GM12878 (cell line): ENCODE measurements around the gene RAB3IL1. TPM values are rescaled to one million over a fixed set of nuclear protein-coding genes. Genes with fewer than 3 reads are reported as not detected.

Source experiments
- CBX5 ChIP-seq: sonication (generic); IDR thresholded peaks from 2 replicates; pipeline ENCODE4 v1.6.1; 2016; ENCODE audit warnings: low read depth, moderate library complexity, mild to moderate bottlenecking, inconsistent platforms
- CHD1 ChIP-seq: IDR thresholded peaks from 2 replicates; pipeline ENCODE4 v1.6.1; 2012; ENCODE audit warnings: low read depth, low read length, improper control_type of control experiment
- HCFC1 ChIP-seq: fragments of 150-350 bp; IDR thresholded peaks from 2 replicates; pipeline ENCODE4 v1.6.1; 2014; ENCODE audit warnings: low read length
- PBX3 ChIP-seq: IDR thresholded peaks from 2 replicates; pipeline ENCODE4 v1.6.1; 2011; ENCODE audit warnings: mild to moderate bottlenecking, low read depth, low read length, moderate library complexity; ENCODE audit not compliant: insufficient replicate concordance
- PRDM15 ChIP-seq: fragments of 450-650 bp; formaldehyde crosslinking; IDR thresholded peaks from 2 replicates; pipeline ENCODE4 v1.4.0; 2020; ENCODE audit warnings: mild to moderate bottlenecking, moderate library complexity
- RFX5 ChIP-seq: IDR thresholded peaks from 2 replicates; pipeline ENCODE4 v1.6.1; 2011; ENCODE audit warnings: low read depth, low read length, improper control_type of control experiment
- SMAD5 ChIP-seq: IDR thresholded peaks from 2 replicates; pipeline ENCODE4 v1.6.1; 2016; ENCODE audit warnings: antibody characterized with exemption, low read depth
- STAT1 ChIP-seq: fragments of 450-650 bp; conservative IDR thresholded peaks from 2 replicates; pipeline ENCODE4 v1.6.1; 2014; ENCODE audit warnings: antibody characterized with exemption, mild to moderate bottlenecking
- SUPT20H ChIP-seq: IDR thresholded peaks from 2 replicates; pipeline ENCODE4 v1.6.1; 2011; ENCODE audit warnings: low read depth, mild to moderate bottlenecking, low read length, moderate library complexity, borderline replicate concordance; ENCODE audit not compliant: control insufficient read depth
- polyA plus RNA-seq, 11 experiments: library from polyadenylated mRNA; depleted of rRNA in 4 of 11; unstranded in 6 of 11; stranded (reverse) in 5 of 11; fragments of >200 nt; fragmentation: Nextera tagmentation in 4 of 11; fragmentation: Illumina TruSeq in 1 of 11; extraction: Ambion mirVana in 4 of 11; extraction: Trizol in 1 of 11; gene quantifications; 1 replicate in 1 of 11; 2 replicates in 10 of 11; pipeline versions ENCODE4 v1.2.1 to v1.2.3, GENCODE V29; 2011 to 2016; ENCODE audit warnings: inconsistent platforms in 2 of 11, missing spikeins in 2 of 11, low read depth in 1 of 11
- total RNA-seq, 4 experiments: library from RNA; depleted of rRNA in 3 of 4; stranded (reverse); fragments of >200 nt in 3 of 4; fragmentation: Illumina TruSeq in 1 of 4; extraction: Trizol in 1 of 4; gene quantifications; 2 replicates each; pipeline versions ENCODE4 v1.2.1 to v1.2.3, GENCODE V29; 2013 to 2021
- TF ChIP-seq, protein P1 (sequence below): fragments of 450-650 bp; IDR thresholded peaks from 2 replicates; pipeline ENCODE4 v1.6.1; 2017; ENCODE audit warnings: mild to moderate bottlenecking, moderate library complexity
- TF ChIP-seq, protein P2 (sequence below): fragments of 450-650 bp; IDR thresholded peaks from 2 replicates; pipeline ENCODE4 v1.6.1; 2017; ENCODE audit warnings: antibody characterized with exemption, mild to moderate bottlenecking, moderate library complexity
- TF ChIP-seq, protein P3 (sequence below): fragments of 450-650 bp; IDR thresholded peaks from 2 replicates; pipeline ENCODE4 v1.6.1; 2018; ENCODE audit warnings: mild to moderate bottlenecking, low read depth, moderate library complexity; ENCODE audit not compliant: partially characterized antibody

The RAB3IL1 gene
- total and polyA plus RNA-seq, 10 of the 15 experiments (the other 5 are each of a cell fraction or from before 2014, with no cell fraction given), result 0.04 TPM; not detected in 9

DNA sequence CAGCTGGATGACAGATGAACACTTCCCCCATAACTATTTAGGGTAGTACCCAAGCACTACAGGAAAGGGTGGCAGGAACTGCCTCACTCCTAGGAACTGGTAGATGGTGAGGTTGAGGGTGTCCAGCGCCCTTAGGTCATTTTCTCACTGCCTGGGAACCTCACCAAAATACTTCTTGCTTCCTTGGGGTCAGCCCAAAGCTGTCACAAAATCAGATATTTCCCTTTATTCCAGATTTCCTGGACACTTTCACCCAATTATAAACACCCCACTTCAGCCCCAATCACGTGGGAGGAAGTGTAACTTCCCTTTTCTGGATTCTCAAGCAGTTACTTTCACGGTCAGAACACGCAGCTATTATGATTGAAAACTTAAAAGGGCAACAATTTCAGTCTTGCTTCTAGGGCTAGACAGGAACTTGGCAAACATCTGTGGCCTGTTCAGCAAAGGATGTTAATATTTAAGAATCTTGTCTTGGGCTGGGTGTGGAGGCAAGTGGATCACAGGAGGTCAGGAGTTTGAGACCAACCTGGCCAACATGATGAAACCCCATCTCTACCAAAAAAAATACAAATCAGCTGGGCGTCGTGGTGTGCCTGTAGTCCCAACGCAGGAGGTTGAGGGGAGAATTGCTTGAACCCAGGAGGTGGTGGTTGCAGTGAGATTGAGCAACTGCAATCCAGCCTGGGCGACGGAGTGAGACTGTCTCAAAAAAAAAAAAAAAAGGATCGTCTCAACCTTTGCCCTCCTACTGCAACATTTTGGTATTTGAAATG, 46.1 kb upstream of the RAB3IL1 start (continued):
- TF ChIP-seq RFX5, result no peak
- TF ChIP-seq PBX3, result peak; percentile 29
- TF ChIP-seq CHD1, result no peak
- TF ChIP-seq, protein P1, sequence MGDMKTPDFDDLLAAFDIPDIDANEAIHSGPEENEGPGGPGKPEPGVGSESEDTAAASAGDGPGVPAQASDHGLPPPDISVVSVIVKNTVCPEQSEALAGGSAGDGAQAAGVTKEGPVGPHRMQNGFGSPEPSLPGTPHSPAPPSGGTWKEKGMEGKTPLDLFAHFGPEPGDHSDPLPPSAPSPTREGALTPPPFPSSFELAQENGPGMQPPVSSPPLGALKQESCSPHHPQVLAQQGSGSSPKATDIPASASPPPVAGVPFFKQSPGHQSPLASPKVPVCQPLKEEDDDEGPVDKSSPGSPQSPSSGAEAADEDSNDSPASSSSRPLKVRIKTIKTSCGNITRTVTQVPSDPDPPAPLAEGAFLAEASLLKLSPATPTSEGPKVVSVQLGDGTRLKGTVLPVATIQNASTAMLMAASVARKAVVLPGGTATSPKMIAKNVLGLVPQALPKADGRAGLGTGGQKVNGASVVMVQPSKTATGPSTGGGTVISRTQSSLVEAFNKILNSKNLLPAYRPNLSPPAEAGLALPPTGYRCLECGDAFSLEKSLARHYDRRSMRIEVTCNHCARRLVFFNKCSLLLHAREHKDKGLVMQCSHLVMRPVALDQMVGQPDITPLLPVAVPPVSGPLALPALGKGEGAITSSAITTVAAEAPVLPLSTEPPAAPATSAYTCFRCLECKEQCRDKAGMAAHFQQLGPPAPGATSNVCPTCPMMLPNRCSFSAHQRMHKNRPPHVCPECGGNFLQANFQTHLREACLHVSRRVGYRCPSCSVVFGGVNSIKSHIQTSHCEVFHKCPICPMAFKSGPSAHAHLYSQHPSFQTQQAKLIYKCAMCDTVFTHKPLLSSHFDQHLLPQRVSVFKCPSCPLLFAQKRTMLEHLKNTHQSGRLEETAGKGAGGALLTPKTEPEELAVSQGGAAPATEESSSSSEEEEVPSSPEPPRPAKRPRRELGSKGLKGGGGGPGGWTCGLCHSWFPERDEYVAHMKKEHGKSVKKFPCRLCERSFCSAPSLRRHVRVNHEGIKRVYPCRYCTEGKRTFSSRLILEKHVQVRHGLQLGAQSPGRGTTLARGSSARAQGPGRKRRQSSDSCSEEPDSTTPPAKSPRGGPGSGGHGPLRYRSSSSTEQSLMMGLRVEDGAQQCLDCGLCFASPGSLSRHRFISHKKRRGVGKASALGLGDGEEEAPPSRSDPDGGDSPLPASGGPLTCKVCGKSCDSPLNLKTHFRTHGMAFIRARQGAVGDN, result peak; percentile 66; the same call in 1 of the 2 replicates
- TF ChIP-seq SMAD5, result peak; percentile 60; the same call in 1 of the 2 replicates
- TF ChIP-seq CBX5, result peak; percentile 37; the same call in 1 of the 2 replicates
- TF ChIP-seq, protein P2, sequence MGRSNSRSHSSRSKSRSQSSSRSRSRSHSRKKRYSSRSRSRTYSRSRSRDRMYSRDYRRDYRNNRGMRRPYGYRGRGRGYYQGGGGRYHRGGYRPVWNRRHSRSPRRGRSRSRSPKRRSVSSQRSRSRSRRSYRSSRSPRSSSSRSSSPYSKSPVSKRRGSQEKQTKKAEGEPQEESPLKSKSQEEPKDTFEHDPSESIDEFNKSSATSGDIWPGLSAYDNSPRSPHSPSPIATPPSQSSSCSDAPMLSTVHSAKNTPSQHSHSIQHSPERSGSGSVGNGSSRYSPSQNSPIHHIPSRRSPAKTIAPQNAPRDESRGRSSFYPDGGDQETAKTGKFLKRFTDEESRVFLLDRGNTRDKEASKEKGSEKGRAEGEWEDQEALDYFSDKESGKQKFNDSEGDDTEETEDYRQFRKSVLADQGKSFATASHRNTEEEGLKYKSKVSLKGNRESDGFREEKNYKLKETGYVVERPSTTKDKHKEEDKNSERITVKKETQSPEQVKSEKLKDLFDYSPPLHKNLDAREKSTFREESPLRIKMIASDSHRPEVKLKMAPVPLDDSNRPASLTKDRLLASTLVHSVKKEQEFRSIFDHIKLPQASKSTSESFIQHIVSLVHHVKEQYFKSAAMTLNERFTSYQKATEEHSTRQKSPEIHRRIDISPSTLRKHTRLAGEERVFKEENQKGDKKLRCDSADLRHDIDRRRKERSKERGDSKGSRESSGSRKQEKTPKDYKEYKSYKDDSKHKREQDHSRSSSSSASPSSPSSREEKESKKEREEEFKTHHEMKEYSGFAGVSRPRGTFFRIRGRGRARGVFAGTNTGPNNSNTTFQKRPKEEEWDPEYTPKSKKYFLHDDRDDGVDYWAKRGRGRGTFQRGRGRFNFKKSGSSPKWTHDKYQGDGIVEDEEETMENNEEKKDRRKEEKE, result no peak
- TF ChIP-seq, protein P3, sequence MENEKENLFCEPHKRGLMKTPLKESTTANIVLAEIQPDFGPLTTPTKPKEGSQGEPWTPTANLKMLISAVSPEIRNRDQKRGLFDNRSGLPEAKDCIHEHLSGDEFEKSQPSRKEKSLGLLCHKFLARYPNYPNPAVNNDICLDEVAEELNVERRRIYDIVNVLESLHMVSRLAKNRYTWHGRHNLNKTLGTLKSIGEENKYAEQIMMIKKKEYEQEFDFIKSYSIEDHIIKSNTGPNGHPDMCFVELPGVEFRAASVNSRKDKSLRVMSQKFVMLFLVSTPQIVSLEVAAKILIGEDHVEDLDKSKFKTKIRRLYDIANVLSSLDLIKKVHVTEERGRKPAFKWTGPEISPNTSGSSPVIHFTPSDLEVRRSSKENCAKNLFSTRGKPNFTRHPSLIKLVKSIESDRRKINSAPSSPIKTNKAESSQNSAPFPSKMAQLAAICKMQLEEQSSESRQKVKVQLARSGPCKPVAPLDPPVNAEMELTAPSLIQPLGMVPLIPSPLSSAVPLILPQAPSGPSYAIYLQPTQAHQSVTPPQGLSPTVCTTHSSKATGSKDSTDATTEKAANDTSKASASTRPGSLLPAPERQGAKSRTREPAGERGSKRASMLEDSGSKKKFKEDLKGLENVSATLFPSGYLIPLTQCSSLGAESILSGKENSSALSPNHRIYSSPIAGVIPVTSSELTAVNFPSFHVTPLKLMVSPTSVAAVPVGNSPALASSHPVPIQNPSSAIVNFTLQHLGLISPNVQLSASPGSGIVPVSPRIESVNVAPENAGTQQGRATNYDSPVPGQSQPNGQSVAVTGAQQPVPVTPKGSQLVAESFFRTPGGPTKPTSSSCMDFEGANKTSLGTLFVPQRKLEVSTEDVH, result peak; percentile 39
- no peak for TF ChIP-seq SUPT20H
- no peak for TF ChIP-seq HCFC1
- no peak for TF ChIP-seq STAT1
- TF ChIP-seq PRDM15, result no peak
